Left colon (tissue), 2 donors: ENCODE data around the gene GRM8. TPM values are rescaled to one million over a fixed set of nuclear protein-coding genes. Genes with fewer than 3 reads are reported as not detected.

Experiments used
- ATAC-seq: fragments of 200-7000 bp; cut with Tn5 transposase; one replicate; pipeline ENCODE4 v1.9.1; 2020; ENCODE audit warnings: mild to moderate bottlenecking, moderate library complexity
- DNase-seq, 2 donors: peaks; one replicate each; pipeline ENCODE4 v3.0.0-alpha.2; 2020
- intact Hi-C, 2 donors: fragments of 100-400 bp; cut with DNase I in 1 of 2; cut with micrococcal nuclease in 1 of 2; formaldehyde crosslinking; loops; one replicate each; pipeline versions ENCODE4 v1.11.2 to v1.14.0; 2022; cut with DNase I, micrococcal nuclease
- total RNA-seq, 2 donors: library from RNA; stranded (reverse); fragmentation: NEBNext Ultra II Directional; extraction: Animal tissue kit (Norgen Biotek cat#: 25700); gene quantifications; one replicate each; pipeline ENCODE4 v1.2.1, GENCODE V29; 2021
- donor health status: DM: no; HTN: no; CAD: no.
- donor health status: DM: yes; HTN: yes; CAD: no.

GRM8 gene
- total RNA-seq, 2 donors from 2014 or later, result 3.3 to 5.1 TPM

DNA sequence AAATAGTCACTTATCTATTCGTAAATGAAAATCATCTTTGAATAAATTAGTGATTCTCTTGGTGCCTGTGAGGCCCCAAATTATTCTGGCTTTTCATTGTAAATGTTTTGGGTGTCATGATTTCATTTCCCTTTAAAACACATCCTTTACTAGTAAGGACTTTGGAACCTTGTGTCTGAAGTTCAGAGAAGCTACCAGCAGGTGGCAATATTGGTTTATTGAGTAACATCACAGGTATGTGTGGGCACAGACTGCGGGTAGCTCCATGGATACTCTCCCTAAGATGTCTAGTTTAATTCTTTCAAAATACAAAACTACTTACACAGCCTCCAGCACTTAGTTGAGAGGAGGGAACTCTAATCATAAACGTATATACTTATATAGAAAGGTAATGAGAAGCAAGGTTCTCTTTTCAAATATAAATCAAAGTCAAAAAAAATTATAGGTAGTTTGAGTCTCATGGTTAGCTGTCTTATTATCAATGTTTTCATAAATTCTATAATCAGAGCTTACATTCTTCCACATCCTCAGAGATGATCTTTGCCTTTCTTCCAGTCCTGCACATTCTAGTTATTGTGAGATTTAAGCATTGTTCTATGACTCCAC is 449.6 kb downstream of the GRM8 start:
- intact Hi-C loops, result no loop called here
- DNase-seq (peak; percentile 25 to 42), ATAC-seq (peak; percentile 91)

DNA sequence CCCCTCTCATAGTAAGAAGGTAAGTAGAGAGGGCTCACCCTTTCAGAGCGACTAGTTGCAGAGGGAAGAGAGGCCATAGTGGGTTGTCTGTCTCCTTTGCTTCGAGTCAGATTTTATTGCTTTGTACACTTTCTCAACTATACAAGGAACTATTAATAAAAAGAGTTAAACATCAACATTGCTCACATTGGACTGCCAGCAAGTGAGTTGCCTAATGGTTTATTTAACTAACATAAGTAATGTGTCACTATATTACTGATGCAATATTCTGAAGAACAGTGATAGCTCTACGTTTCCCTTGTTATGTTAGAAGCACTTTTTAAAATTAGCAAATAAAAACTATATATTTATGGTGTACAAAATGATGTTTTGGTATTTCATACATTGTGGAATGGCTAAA is 451.0 kb downstream of the GRM8 start:
- DNase-seq (no peak), ATAC-seq (no peak)
- intact Hi-C loops, result no loop called here

DNA sequence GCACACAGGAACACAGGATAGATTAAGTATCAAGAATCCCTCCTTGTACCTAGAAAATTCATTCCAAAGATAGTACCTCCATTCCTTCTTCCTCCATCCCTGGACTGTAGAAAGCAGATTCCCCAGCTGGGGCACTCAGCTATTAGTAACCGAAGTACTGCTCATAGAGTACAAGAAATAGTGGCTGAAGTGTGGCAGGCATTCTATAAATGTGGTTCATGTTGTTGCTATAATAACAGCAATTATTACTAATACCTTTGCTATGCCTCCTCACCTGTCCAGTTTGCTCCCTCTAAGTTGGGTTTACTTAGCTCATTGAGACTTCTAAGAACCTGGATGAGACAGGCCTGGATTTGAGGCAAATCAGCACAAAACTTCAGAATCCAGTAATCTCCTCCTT is 453.2 kb downstream of the GRM8 start:
- ATAC-seq (no peak), DNase-seq (no peak)
- intact Hi-C loops, result no loop called here

DNA sequence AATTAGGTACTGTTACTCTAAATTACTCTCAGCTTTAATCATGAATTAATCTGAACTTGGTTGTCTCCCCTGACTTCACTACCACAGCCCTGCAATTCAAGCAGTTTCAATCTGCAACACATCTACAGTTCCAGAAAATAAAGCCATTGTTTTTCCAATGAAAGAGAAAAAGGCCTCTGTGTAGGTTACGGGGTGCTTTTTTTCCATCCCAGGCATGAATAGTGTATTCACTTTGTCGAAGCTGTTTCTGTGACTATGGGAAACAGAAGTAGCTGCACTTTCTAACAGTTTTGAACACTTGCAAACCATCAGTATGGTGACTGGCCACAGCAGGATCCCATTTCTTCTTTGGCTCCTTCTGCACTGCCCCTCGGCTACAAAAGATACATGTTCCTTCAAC is 460.2 kb downstream of the GRM8 start:
- intact Hi-C loops, result no loop called here
- no peak for ATAC-seq
- no peak for DNase-seq

DNA sequence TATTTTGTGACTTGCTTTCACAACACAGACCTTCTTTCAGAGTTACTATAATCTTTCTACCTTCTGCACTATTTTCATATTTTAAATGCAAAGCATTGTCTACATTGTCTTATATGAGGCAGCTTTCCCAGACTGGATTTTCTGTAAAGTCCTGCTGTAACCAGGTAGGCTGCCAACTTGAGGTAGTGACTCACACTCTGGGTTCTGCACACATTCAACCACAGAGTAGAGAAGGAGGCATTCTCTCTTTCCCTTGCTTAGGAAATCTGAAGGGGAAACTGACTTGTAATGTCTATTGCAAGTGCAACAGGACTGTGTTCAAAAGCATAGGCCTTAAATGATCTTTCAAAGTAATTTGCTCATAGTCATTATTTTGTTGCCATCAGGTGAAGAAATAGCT is 461.4 kb downstream of the GRM8 start:
- DNase-seq (no peak), ATAC-seq (no peak)
- intact Hi-C loops, result no loop called here

DNA sequence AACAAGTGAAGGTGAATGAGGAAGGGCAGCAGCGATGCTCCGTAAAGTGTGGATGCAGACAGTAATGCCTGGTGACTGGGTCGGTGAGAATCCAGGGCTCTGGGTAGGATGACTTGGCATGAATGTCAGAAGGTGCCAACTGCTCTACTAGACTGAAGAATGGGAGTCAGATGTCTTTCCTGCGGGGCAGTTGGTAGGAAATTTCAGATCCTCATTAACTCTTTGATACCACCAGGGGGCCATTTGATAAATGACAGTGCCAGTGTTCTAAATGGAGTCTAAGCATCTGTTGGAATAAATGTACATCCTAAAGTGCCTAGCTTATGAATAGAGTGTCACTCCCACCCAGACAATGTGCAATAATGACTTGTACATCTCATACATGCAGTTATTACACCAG is 462.0 kb downstream of the GRM8 start:
- DNase-seq (no peak), ATAC-seq (no peak)
- intact Hi-C loops, result no loop called here

DNA sequence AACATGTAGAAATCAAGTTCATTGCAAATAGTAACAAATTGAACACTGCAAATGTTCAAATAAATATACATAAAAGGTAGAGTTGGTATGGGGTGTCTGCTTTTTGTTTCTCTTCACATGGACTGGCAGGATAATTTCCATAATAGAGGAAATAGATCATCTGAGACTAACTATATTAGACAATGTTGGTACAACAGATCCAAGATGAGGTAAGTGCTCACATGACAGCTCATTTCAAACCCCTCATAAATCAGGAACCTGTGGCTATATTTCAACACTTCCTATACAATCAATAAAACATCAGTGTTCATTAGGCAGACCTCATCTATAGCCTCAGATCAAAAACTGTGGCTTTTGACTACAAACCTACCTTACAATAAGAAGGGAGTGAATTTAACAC is 469.1 kb downstream of the GRM8 start:
- intact Hi-C loops, result no loop called here
- no peak for ATAC-seq

DNA sequence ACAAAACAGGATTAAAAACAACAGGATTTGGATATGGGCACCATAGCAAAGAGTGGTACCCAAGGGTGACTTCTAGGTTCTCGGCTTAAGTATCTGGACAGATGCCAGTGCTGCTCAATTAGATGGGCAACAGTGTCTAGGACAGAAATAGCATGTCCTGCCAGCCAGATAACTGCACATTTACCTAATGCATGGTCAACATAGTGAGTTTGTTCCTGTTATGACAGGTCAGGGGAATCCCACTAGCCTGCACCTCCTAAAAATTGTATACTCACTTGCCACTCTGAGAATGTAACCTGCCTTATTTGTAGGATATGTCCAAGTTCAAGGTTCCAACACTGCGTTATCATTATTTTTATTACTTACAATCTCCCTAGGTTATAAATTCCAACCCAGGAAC is 471.7 kb downstream of the GRM8 start:
- intact Hi-C loops, result no loop called here
- no peak for DNase-seq
- ATAC-seq, result no peak

More for the DNA sequence above, 469.1 kb downstream of the GRM8 start:
- no peak for DNase-seq

DNA sequence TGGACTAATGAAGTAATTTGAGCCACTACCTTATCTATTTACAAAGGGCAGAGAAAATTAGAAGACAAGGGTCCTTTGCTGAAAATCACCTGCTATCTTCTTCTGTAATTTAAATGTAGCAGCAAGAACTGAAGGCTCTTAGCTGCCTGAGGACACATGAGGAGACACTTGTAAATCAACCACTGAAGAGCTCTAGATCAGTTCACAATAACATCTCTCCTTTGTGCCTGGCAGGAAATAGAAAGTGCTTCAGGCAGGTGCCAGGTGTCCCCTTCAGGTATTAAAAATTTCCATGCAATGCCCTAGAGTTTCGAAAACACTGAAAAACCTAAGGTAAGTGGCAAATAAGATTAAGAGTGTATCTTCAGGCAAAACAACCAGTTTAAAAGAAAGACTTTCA is 474.6 kb downstream of the GRM8 start:
- intact Hi-C loops, result no loop called here
- ATAC-seq (no peak), DNase-seq (no peak)

DNA sequence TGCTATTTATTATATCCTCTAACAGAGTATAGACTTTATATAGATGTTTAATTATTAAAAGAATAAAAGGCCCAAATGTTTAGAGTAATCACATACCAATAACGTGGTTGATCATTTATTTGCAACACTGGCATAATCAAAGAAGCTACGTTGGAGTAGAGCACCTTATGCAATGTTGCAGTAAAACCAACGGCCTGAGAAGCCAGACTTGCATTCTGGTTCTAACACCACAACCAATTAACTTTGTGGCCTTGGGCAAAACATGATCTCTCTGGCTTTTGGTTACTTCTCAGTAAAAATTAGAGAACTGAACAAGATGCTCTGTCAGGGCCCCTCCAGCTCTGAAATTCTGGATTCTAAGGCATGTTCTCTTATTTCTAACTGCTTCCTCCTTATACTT is 476.2 kb downstream of the GRM8 start:
- no peak for ATAC-seq
- intact Hi-C loops, result no loop called here
- no peak for DNase-seq

DNA sequence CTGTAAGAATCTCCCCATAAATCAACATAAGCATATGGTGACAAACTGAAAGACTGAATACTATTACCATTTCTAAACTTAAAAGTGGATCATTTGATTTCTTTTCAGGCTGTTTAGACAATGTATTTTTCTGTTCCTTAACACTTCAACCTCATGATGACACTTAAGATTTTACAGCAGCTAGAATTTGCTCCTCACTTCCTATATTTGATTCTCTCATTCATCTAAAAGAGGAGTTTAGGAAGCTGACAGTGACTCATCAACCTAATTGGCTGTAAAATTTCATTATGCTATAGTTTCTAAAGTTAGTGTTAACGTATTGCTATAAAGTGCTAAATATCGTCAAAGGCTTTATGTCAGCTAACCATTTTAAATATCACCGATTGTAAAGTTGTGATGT is 478.7 kb downstream of the GRM8 start:
- intact Hi-C loops, result no loop called here
- DNase-seq, result no peak
- no peak for ATAC-seq

DNA sequence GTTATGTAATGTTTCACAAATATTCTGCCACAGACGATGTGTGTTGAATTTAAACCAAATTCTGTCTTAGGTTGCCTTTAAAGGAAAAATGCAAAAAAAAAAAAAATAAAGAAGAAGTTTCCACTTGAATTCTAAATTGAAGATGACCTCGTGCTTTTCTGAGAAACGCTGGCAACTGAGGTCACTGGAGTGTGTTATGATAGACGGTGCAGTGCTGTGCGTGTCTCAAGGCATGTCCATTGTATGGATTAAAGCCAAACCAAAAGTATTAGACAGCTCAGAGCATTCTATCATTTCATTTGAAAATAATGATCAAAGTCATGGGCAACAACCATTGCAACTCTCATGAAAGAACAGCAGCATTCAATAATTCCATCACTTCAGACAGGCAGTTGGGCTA is 483.9 kb downstream of the GRM8 start:
- DNase-seq (no peak), ATAC-seq (no peak)
- intact Hi-C loops, result no loop called here

DNA sequence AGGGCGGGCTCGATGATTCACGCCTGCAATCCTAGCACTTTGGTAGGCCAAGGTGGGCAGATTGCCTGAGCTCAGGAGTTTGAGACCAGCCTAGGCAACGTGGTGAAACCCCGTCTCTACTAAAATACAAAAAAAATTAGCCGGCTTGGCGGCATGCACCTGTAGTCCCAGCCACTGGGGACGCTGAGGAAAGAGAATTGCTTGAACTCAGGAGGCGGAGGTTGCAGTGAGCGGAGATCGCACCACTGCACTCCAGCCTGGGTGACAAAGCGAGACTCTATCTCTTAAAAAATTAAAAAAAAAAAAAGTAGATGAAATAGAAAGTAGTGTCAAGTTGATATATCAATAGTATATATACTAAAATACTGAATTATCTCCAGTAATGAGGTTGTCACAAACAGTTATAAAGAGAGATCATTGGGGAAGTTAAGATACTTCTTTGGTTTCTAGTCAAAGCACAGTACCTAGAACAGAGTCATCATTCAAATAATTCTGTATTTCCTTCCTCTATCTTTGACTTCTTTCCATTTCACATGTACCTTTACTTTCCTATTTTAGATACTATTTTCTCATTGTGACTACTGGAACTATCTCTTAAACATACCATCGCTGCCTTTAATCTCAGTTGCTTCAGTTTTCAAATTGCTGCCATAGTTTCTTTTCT is 491.7 kb downstream of the GRM8 start:
- DNase-seq, result no peak
- intact Hi-C loops, result no loop called here

DNA sequence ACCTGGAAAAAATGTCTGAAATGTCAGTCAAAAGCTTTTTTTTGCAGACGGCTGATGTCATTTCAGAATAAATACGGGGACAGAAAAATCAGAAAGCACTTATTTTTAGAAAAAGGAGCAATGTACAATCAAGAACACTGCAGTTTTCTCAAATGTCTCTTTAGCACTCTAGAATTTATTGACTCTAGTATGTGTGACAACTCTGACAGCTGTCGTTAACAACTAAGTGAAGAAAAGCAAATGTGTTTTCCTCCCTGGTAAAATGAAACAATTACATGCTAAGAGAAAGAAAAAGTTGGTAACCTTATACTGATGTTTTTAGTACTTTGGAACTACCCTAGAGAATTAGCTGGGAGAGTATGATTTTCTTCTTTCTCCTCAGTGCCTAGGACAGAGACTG is 497.4 kb downstream of the GRM8 start:
- ATAC-seq, result no peak
- intact Hi-C loops, result no loop called here
- DNase-seq, result no peak

More for the DNA sequence above, 491.7 kb downstream of the GRM8 start:
- ATAC-seq, result no peak

DNA sequence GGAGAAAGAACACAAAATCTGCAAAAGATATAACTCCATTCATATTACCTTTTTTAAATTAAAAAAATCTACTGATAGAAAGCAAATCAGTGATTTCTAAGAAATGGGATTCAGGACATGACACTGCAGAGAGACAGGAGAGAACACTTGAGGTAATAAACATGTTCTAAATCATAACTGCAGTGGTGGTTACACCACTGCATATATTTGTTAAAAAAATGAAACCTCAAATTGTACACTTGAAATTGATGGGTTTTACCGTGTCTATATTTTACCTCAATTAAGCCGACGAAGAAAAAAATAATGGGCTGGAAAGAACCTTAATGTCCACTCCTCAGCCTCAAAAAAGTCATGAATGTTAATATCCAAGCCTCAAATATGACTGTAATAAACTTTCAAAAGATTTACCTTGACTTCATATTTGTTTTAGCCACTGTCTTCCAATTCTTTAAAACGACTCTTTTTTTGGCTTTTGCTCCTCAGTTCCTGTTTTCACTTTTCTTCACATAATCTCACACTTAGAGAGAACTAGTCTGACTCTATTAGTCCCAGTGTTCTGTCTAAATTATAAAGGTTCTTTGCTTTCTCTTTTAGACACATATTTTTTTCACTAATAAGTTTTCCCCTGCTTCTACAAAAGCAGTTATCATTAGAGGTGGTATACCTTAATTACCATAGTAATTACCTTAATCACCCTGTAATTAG is 502.4 kb downstream of the GRM8 start:
- DNase-seq (no peak), ATAC-seq (no peak)
- intact Hi-C loops, result no loop called here

DNA sequence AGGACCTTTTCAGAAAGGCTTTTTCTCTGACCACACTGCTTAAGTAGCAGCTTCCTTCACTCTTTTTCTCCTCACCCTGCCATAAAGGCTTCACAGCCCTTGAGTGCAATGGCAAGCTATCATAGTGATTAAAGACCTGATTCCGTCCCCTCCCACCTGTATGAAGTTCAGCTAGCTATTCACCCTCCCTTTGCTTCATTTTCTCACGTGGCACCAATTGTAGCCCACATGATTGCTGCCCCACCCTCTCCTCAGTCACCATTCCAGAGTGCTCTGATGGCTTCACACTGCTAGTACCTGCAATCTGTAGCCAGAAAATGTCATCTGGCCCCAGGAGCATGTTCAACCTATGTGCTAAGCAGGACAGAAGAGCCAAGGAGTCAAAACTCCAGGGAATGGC is 523.8 kb downstream of the GRM8 start:
- intact Hi-C loops, result no loop called here
- ATAC-seq (peak; percentile 58), DNase-seq (no peak)

DNA sequence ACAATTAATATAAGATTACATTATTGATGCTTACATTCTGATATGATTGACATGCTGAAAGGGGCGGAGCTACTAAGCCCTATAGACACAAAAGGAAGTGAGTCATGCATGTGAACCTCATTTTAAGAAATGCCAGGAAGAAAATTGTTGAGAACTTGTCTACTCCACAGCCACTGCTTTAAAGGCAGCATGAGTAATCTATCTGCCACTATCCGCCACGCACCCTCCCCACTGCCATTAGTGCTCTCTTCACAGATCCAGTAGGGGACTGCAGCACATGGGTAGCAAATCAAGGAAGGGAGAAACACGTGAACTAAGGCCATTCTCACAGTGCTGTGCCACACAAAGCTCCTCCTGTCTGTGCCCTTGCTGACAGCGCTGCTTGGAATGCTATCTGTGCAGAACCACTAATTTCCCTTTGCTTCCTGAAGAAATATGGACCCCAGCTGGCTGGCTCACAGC is 524.8 kb downstream of the GRM8 start:
- ATAC-seq (no peak), DNase-seq (no peak)
- intact Hi-C loops, result no loop called here

DNA sequence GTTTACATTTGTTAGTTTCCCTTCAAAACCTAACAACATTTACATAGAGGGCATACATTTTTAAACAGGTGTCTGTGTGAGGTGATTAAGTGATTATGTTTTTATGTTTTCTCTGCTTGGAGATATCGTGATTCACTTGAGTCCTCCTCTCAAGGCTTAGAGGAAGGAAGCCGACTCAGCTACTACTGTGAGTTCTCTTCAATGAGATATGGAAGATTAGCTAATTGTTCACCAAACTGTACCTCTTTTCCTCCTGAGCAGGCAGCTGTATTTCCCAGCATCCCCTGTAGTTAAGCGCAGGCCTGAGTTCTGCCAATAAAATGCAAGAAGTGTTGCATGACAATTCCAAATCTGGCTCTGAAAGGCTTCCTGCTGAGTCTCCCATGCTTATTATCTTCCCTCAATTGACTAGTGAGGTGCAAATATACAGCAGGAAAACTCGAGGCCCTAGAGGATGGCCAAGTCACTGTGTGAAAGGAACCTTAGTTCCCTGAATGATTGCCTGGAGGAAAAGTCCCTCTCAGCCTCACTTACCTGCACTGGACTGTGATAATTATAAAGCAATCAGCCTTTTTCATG is 528.7 kb downstream of the GRM8 start:
- intact Hi-C loops, result no loop called here
- ATAC-seq, result no peak
- DNase-seq, result no peak

DNA sequence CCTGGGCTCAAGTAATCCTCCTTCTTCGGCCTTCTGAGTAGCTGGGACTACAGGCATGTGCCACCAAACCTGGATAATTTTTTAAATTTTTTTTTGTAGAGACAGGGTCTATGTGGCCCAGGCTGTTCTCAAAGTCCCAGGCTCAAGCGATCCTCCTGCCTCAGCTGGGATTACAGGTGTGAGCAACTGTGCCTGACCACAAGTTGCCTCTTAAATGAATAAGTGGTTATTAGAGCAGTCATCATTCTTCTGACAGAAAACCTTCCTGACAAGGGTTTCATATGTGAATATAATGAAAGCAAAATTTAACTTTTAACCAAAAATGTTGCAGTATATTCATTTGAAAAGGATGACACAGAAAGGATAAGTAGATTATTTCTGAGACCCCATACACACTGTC is 532.5 kb downstream of the GRM8 start:
- no peak for ATAC-seq
- intact Hi-C loops, result no loop called here
- DNase-seq, result no peak

DNA sequence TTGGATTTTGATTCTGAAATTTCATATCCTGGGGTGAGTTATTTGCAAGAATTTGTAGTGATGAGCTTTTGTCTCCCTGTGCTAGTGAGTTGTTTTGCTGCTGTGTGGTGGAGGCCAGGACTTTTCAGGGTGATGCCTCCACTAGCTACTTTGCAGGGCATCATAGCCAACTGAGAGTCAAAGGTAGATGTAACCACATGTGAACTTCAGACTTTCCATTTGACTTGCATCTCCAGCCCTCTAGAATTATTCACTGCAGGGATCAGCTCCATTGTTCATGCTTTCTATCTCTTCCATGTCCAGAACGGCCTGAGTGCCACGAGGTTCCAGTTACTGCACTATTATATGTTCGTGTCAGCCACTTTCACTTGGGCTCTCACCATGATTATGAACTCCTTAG is 534.3 kb downstream of the GRM8 start:
- no peak for DNase-seq
- intact Hi-C loops, result no loop called here
- no peak for ATAC-seq
